Endothelial cell (in vitro differentiated cells): ENCODE results near the gene MVB12A. TPM values are rescaled to one million over a fixed set of nuclear protein-coding genes. Genes with fewer than 3 reads are reported as not detected.

Source experiments
- DNase-seq: peaks from one replicate; pipeline ENCODE4 v3.0.0; 2021; ENCODE audit warnings: low spot score
- H3K27ac Mint-ChIP-seq: one replicate; pipeline ENCODE4 v1.8.0; 2021; ENCODE audit warnings: mixed read lengths, inconsistent platforms; ENCODE audit not compliant: unreplicated experiment
- H3K27me3 Mint-ChIP-seq: one replicate; pipeline ENCODE4 v1.8.0; 2021; ENCODE audit warnings: mild to moderate bottlenecking, moderate library complexity, mixed read lengths, inconsistent platforms; ENCODE audit not compliant: unreplicated experiment
- H3K36me3 Mint-ChIP-seq: one replicate; pipeline ENCODE4 v1.8.0; 2021; ENCODE audit warnings: mild to moderate bottlenecking, low read depth, mixed read lengths, inconsistent platforms; ENCODE audit not compliant: unreplicated experiment
- H3K4me1 Mint-ChIP-seq: one replicate; pipeline ENCODE4 v1.8.0; 2021; ENCODE audit warnings: mild to moderate bottlenecking, mixed read lengths, inconsistent platforms; ENCODE audit not compliant: unreplicated experiment
- H3K4me3 Mint-ChIP-seq: one replicate; pipeline ENCODE4 v1.8.0; 2021; ENCODE audit warnings: mild to moderate bottlenecking, mixed read lengths, inconsistent platforms; ENCODE audit not compliant: unreplicated experiment
- H3K9me3 Mint-ChIP-seq: one replicate; pipeline ENCODE4 v1.8.0; 2021; ENCODE audit warnings: mixed read lengths, inconsistent platforms; ENCODE audit not compliant: unreplicated experiment
- long read RNA-seq: library from polyadenylated mRNA; unstranded; transcript quantifications from one replicate; pipeline ENCODE4 v2.0.0, GENCODE V29; 2020; ENCODE audit not compliant: unreplicated experiment
- total RNA-seq: library from RNA; stranded (reverse); fragmentation: NEBNext Ultra II Directional; extraction: Animal tissue kit (Norgen Biotek cat#: 25700); gene quantifications from one replicate; pipeline ENCODE4 v1.2.1, GENCODE V29; 2021; ENCODE audit not compliant: unreplicated experiment
- TF ChIP-seq, protein P1 (sequence below): fragments of 200-600 bp; sonication (generic); IDR thresholded peaks from one replicate; pipeline ENCODE4 v1.5.0; 2021; ENCODE audit warnings: antibody characterized with exemption; ENCODE audit not compliant: unreplicated experiment

Gene MVB12A
- total RNA-seq = 107 TPM
- long read RNA-seq, transcript MVB12A-201 (9 exons, 2,223 nt) = major isoform, 82 of 96 reads
- long read RNA-seq, partial matches to known transcripts = 1 of 96 reads
- long read RNA-seq, other reads (novel, unspliced or antisense) = 9 of 96 reads

DNA sequence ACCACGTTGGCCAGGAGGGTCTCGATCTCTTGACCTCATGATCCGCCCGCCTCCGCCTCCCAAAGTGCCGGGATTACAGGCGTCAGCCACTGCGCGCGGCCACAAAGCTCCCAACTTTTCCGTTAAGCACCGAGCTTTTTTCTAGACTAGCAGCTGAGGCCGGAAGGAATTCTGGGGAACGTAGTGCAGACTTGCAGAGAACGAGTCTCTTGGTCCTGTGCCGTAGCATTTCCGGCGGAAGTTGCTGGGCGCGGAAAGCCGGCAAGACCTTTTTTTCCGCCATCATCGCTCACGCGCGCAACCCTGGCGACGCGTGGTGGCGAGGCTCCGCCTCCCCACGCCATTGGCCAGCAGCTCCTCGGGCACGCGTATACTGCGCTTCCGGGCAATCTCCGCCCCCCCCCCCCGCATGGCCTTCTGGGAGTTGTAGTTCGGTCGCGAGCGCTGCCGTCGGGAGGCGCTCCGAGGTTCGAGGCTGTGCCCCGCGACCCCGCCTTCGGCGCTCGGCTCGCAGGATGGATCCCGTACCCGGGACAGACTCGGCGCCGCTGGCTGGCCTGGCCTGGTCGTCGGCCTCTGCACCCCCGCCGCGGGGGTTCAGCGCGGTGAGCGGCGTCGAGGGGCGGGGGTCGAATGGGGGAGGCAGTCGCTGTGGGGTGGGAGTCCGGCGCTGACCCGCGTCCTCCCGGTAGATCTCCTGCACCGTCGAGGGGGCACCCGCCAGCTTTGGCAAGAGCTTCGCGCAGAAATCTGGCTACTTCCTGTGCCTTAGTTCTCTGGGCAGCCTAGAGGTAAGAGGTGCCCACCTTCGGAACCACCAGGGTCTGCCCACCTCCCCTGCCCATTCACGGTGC is at the start of gene MVB12A:
MVB12A (plus strand) TSS at position 427 of the 854 bp plus-strand sequence; CDS start at position 516, 89 bp downstream.
- Mint-ChIP-seq H3K27me3 (peaks cover 11% of the 10 kb centered on the region), H3K36me3 (peaks cover 8% of the 10 kb centered on the region), H3K4me1 (peaks cover 26% of the 10 kb centered on the region), H3K27ac (peak within 1 kb of the TSS; percentile 90), H3K9me3 (peaks cover 3% of the 10 kb centered on the region), H3K4me3 (peak within 1 kb of the TSS; percentile 93)
- peak; percentile 97 for DNase-seq
- TF ChIP-seq, protein P1, sequence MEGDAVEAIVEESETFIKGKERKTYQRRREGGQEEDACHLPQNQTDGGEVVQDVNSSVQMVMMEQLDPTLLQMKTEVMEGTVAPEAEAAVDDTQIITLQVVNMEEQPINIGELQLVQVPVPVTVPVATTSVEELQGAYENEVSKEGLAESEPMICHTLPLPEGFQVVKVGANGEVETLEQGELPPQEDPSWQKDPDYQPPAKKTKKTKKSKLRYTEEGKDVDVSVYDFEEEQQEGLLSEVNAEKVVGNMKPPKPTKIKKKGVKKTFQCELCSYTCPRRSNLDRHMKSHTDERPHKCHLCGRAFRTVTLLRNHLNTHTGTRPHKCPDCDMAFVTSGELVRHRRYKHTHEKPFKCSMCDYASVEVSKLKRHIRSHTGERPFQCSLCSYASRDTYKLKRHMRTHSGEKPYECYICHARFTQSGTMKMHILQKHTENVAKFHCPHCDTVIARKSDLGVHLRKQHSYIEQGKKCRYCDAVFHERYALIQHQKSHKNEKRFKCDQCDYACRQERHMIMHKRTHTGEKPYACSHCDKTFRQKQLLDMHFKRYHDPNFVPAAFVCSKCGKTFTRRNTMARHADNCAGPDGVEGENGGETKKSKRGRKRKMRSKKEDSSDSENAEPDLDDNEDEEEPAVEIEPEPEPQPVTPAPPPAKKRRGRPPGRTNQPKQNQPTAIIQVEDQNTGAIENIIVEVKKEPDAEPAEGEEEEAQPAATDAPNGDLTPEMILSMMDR = no peak

- TF ChIP-seq, protein P1 = no peak
- peak within 1 kb of the TSS; percentile 95 for H3K4me3 Mint-ChIP-seq
- peaks cover 41% of the 10 kb centered on the region for H3K4me1 Mint-ChIP-seq
- peaks cover 12% of the 10 kb centered on the region for H3K36me3 Mint-ChIP-seq
- peak; percentile 56 for DNase-seq
- no peaks in the 10 kb centered on the region for H3K9me3 Mint-ChIP-seq
- H3K27ac Mint-ChIP-seq = peak within 1 kb of the TSS; percentile 100
- H3K27me3 Mint-ChIP-seq = peaks cover 12% of the 10 kb centered on the region
Measured at GRCh38 chr19:17376935-17377600, 42.8 kb upstream of the MVB12A start, which contains the start of gene PLVAP. Gene PLVAP, minus strand, starts transcription at chr19:17377342. Its CDS starts 54 bp downstream, at chr19:17377288.

DNA sequence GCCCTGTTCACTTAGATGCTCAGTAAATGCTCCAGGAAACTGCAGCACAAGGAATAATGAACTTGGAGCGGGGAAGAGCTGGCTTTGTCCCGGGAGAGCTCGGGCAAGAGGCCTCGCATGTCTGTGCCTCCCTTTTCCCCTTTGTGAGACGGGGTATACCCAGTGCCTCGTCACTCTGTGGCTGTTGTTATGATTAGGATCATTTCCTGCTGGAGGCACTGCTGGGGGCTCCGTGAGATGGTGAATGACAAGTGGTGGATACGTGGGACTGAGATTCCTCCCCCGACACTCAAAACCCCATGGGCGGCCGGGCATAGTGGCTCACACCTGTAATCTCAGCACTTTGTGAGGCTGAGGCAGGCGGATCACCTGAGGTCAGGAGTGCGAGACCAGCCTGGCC is 41.6 kb upstream of the MVB12A start:
- Mint-ChIP-seq H3K27me3 (peaks cover 12% of the 10 kb centered on the region), H3K27ac (peak overlapping the region; percentile 100), H3K9me3 (no peaks in the 10 kb centered on the region), H3K4me3 (peak overlapping the region; percentile 60), H3K36me3 (peaks cover 8% of the 10 kb centered on the region), H3K4me1 (peaks cover 44% of the 10 kb centered on the region)
- no peak for DNase-seq
- TF ChIP-seq, protein P1 = no peak

DNA sequence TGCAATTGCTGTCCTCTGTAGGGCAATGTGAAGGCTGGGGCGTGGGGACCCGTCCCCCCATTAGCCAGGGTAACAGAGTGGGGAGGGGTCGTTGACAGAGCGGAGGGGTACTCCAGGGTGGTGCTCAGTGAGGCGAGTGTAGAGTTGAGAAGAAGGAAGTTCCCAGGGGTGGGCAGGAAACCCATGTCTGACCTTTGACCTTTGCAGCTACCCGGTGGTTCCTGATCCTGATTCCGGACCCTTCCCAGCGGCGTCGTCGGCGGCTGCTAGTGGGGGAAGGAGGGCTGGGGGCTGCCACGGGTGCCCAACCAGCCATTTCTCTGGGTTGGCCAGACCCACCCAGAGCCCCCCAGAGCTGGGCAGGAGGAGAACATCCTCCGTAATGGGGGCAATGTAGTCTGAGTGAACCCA is 40.6 kb upstream of the MVB12A start:
- Mint-ChIP-seq H3K36me3 (peaks cover 7% of the 10 kb centered on the region), H3K27me3 (peaks cover 12% of the 10 kb centered on the region), H3K4me1 (peaks cover 45% of the 10 kb centered on the region), H3K9me3 (no peaks in the 10 kb centered on the region), H3K4me3 (peak overlapping the region; percentile 86), H3K27ac (peak overlapping the region; percentile 100)
- peak; percentile 82 for DNase-seq
- TF ChIP-seq, protein P1 = no peak
